ENCODE measurements around the gene ATG14. TPM values are rescaled to one million over a fixed set of nuclear protein-coding genes. Genes with fewer than 3 reads are reported as not detected.

ATG14 gene
- total and polyA plus RNA-seq, 2 of the 8 experiments (the other 6 are each of a cell fraction or from before 2014, with no cell fraction given), result 4.9 to 10.8 TPM

GRCh38 chr14:55384536-55384935 lies 27.1 kb downstream of the ATG14 start:
- Histone ChIP-seq H3K23me2 (ENCODE audit: low read depth, low read length) (no peaks in the 10 kb centered on the region), H2BK20ac (ENCODE audit: low read length) (no peak overlapping the region), H3K79me2 (ENCODE audit: control insufficient read depth in 1 of 2, insufficient read depth in 2 of 2, low read length in 2 of 2) (no peaks in the 10 kb centered on the region), H3K36me3 (ENCODE audit: control insufficient read depth in 2 of 4, insufficient read depth in 4 of 4, low read length in 3 of 4) (peaks cover 11 to 32% (median 24%) of the 10 kb centered on the region in 4 experiments), H3K14ac (ENCODE audit: insufficient read length) (no peak overlapping the region), H3K9me3 (ENCODE audit: insufficient read depth in 2 of 2, low read depth in 1 of 2, low read length in 1 of 2) (no peaks in the 10 kb centered on the region), H3K4me3 (ENCODE audit: extremely low read depth in 1 of 4, insufficient read depth in 2 of 4, low read depth in 3 of 4, low read length in 4 of 4) (no peak overlapping the region), H3K56ac (replicated peaks; ENCODE audit: insufficient read length, low read depth, low read length) (no peak overlapping the region), H4K20me1 (replicated peaks in 1 of 2; ENCODE audit: control insufficient read depth in 1 of 2, insufficient read depth in 2 of 2, low read length in 2 of 2) (peaks cover 0 to 3% of the 10 kb centered on the region in 2 experiments), H2AFZ (ENCODE audit: low read length) (no peak overlapping the region), H2BK5ac (ENCODE audit: low read depth, low read length) (no peak overlapping the region), H3K27me3 (replicated peaks in 1 of 4; ENCODE audit: control insufficient read depth in 3 of 4, extremely low read depth in 1 of 4, insufficient read depth in 3 of 4, low read length in 3 of 4) (no peaks in the 10 kb centered on the region), H3K18ac (ENCODE audit: extremely low read depth, low read length) (no peak overlapping the region), H4K5ac (ENCODE audit: insufficient read length, low read depth, low read length) (no peak overlapping the region), H2BK12ac (ENCODE audit: low read depth, low read length) (no peak overlapping the region), H3K9ac (replicated peaks in 1 of 4; ENCODE audit: extremely low read depth in 1 of 4, low read depth in 3 of 4, low read length in 3 of 4) (no peak overlapping the region), H2AK5ac (ENCODE audit: low read depth, low read length) (no peak overlapping the region), H2BK120ac (replicated peaks; ENCODE audit: low read depth, low read length) (no peak overlapping the region), H3K27ac (ENCODE audit: low read depth, low read length) (no peak overlapping the region), H3K4me2 (ENCODE audit: insufficient read depth in 1 of 2, low read depth in 2 of 2, low read length in 2 of 2) (no peak overlapping the region), H3K4me1 (replicated peaks in 1 of 4; ENCODE audit: control insufficient read depth in 3 of 4, insufficient read depth in 4 of 4, low read length in 3 of 4) (no peaks in the 10 kb centered on the region), H4K8ac (ENCODE audit: extremely low read depth, insufficient read depth, low read length) (no peak overlapping the region), H3K79me1 (ENCODE audit: low read depth, low read length) (no peaks in the 10 kb centered on the region), H3K4ac (replicated peaks; ENCODE audit: insufficient read length, low read depth, low read length) (no peak overlapping the region), H2BK15ac (ENCODE audit: low read length) (no peak overlapping the region), H4K91ac (replicated peaks; ENCODE audit: insufficient read length, low read length) (no peak overlapping the region), H3K23ac (ENCODE audit: insufficient read length) (no peak overlapping the region)
- ChIA-PET POLR2A (ENCODE audit: partially characterized antibody) (no interaction called here), CTCF (ENCODE audit: partially characterized antibody) (no interaction called here)
- no peak for TF ChIP-seq RFX5 (IDR thresholded peaks at IDR 0.05; ENCODE audit: borderline replicate concordance, low read depth, low read length)
- TF ChIP-seq KDM1A (IDR thresholded peaks at IDR 0.05; ENCODE audit: borderline replicate concordance, low read length), result no peak
- no peak for TF ChIP-seq JUN (IDR thresholded peaks at IDR 0.05; ENCODE audit: low read depth, low read length)
- no peak for TF ChIP-seq JUND (IDR thresholded peaks at IDR 0.05; ENCODE audit: low read length)
- TF ChIP-seq FOSL1 (IDR thresholded peaks at IDR 0.05; ENCODE audit: insufficient read depth, low read depth, low read length), result no peak
- TF ChIP-seq BCL11A (IDR thresholded peaks at IDR 0.05; ENCODE audit: low read depth in 2 of 2, low read length in 2 of 2), result no peak
- no peak for TF ChIP-seq CBX5 (IDR thresholded peaks at IDR 0.05; ENCODE audit: low read depth, low read length)
- no peak for TF ChIP-seq NANOG (IDR thresholded peaks at IDR 0.05; ENCODE audit: insufficient read depth, low read depth, low read length, poor library complexity, severe bottlenecking)
- no peak for TF ChIP-seq RBBP5 (IDR thresholded peaks at IDR 0.05; ENCODE audit: borderline replicate concordance, low read depth, low read length)
- no peak for TF ChIP-seq PHF8 (conservative IDR thresholded peaks at IDR 0.05; ENCODE audit: low read depth, low read length)
- TF ChIP-seq GABPA (IDR thresholded peaks at IDR 0.05; ENCODE audit: borderline replicate concordance, insufficient read depth, low read length), result no peak
- no peak for TF ChIP-seq ZNF274 (IDR thresholded peaks at IDR 0.05; ENCODE audit: borderline replicate concordance, extremely low read depth, low read length)
- no peak for TF ChIP-seq EP300 (IDR thresholded peaks at IDR 0.05; ENCODE audit: borderline replicate concordance in 1 of 2, low read depth in 2 of 2, low read length in 2 of 2)
- DNase-seq (ENCODE audit: low read depth in 1 of 2, low spot score in 2 of 2), result no peak
- 98% methylated on average over 3 of the region's 3 CpGs; no CpG with 5 or more reads in 1 of the 2 experiments for whole genome bisulfite sequencing, 2 experiments (ENCODE audit: extremely low coverage in 1 of 2, insufficient coverage in 1 of 2, insufficient read length in 1 of 2, insufficient replicate concordance in 2 of 2, low coverage in 1 of 2, low lambda C conversion rate in 2 of 2, missing lambda C conversion rate in 1 of 2)
- FAIRE-seq, result no peak

Measured in H1 (cell line).